PC-3 (cell line): ENCODE measurements around the gene KLHL12.

Experiments
- CTCF ChIP-seq: fragments of 300-600 bp; sonication (generic); conservative IDR thresholded peaks from 2 replicates; pipeline ENCODE4 v1.5.1; 2017; ENCODE audit warnings: antibody characterized with exemption, low read depth, mild to moderate bottlenecking, low read length
- EZH2phosphoT487 ChIP-seq: fragments of 300-600 bp; sonication (generic); IDR thresholded peaks from 2 replicates; pipeline ENCODE4 v1.6.1; 2018; ENCODE audit warnings: mild to moderate bottlenecking, antibody characterized with exemption, low read length, borderline replicate concordance

- TF ChIP-seq CTCF (no peak), EZH2phosphoT487 (no peak)
Measured at GRCh38 chr1:202856014-202856413, 71.0 kb downstream of the KLHL12 start.
